Measurements from ENCODE around the gene CNTFR. TPM values are rescaled to one million over a fixed set of nuclear protein-coding genes. Genes with fewer than 3 reads are reported as not detected.

Gene CNTFR
- total RNA-seq, 2 experiments from 2014 or later = not detected

GRCh38 chr9:34630402-34631154, 41.1 kb upstream of the CNTFR start:
- no peak for DNase-seq (ENCODE audit: low spot score)
- no peak for TF ChIP-seq EZH2phosphoT487 (IDR thresholded peaks at IDR 0.05; ENCODE audit: borderline replicate concordance, low read depth, low read length)
- no peak for TF ChIP-seq CTCF (conservative IDR thresholded peaks at IDR 0.05; ENCODE audit: low read length)
- no peak overlapping the region for H3K4me3 ChIP-seq (ENCODE audit: low read depth, low read length, poor library complexity, severe bottlenecking)
- intact Hi-C loops (cut with micrococcal nuclease; ENCODE audit: unreplicated experiment) = no loop called here
- H2AFZ ChIP-seq (ENCODE audit: low read length) = no peak overlapping the region
- H3K36me3 ChIP-seq (ENCODE audit: insufficient read depth, low read length) = peaks cover 17% of the 10 kb centered on the region; the same call in 1 of the 2 replicates
- no peaks in the 10 kb centered on the region for H3K9me3 ChIP-seq (ENCODE audit: low read length)
- no peak overlapping the region for H3K27ac ChIP-seq (ENCODE audit: low read depth, low read length, poor library complexity, severe bottlenecking)
- no peak overlapping the region for H3K4me2 ChIP-seq (ENCODE audit: low read length)
- no TSS peak for BruUV-seq (replicated peaks)
- ChIA-PET CTCF (ENCODE audit: unreplicated experiment) (no interaction called here), POLR2A (interaction anchor here (0.9 kb wide), 1 partner anchor 17 kb away, joined by 3 read pairs; no protein-coding TSS in a partner anchor)
- H3K4me1 ChIP-seq (ENCODE audit: insufficient read depth, low read length, poor library complexity, severe bottlenecking) = peaks cover 8% of the 10 kb centered on the region
- peaks cover 3% of the 10 kb centered on the region; the same call in 1 of the 2 replicates for H3K79me2 ChIP-seq (ENCODE audit: insufficient read depth, low read depth, low read length)
- H3K9me2 ChIP-seq (ENCODE audit: insufficient read depth, low read length) = no peaks in the 10 kb centered on the region
- 0 out of 2 replicates have a peak, but pooled peaks cover 5% of the 10 kb centered on the region for H4K20me1 ChIP-seq (ENCODE audit: insufficient read depth, low read length)

- H3K4me3 ChIP-seq (ENCODE audit: low read depth, low read length, poor library complexity, severe bottlenecking) = no peak overlapping the region
- H3K4me1 ChIP-seq (ENCODE audit: insufficient read depth, low read length, poor library complexity, severe bottlenecking) = no peaks in the 10 kb centered on the region
- CTCF ChIA-PET (ENCODE audit: unreplicated experiment) = no interaction called here
- TF ChIP-seq EZH2phosphoT487 (IDR thresholded peaks at IDR 0.05; ENCODE audit: borderline replicate concordance, low read depth, low read length) (no peak), CTCF (conservative IDR thresholded peaks at IDR 0.05; ENCODE audit: low read length) (no peak)
- no peak for DNase-seq (ENCODE audit: low spot score)
- H2AFZ ChIP-seq (ENCODE audit: low read length) = no peak overlapping the region
- no TSS peak for BruUV-seq (replicated peaks)
- POLR2A ChIA-PET = interaction anchor here (1.2 kb wide), 1 partner anchor 17 kb away, joined by 3 read pairs; the partner anchor contains the start of gene GALT
- H4K20me1 ChIP-seq (ENCODE audit: insufficient read depth, low read length) = 0 out of 2 replicates have a peak, but pooled peaks cover 5% of the 10 kb centered on the region
- H3K9me3 ChIP-seq (ENCODE audit: low read length) = no peaks in the 10 kb centered on the region
- no peak overlapping the region for H3K27ac ChIP-seq (ENCODE audit: low read depth, low read length, poor library complexity, severe bottlenecking)
- H3K79me2 ChIP-seq (ENCODE audit: insufficient read depth, low read depth, low read length) = no peaks in the 10 kb centered on the region
- intact Hi-C loops (cut with micrococcal nuclease; ENCODE audit: unreplicated experiment) = no loop called here
- peaks cover 5% of the 10 kb centered on the region; the same call in 1 of the 2 replicates for H3K36me3 ChIP-seq (ENCODE audit: insufficient read depth, low read length)
- H3K9me2 ChIP-seq (ENCODE audit: insufficient read depth, low read length) = no peaks in the 10 kb centered on the region
- no peak overlapping the region for H3K4me2 ChIP-seq (ENCODE audit: low read length)
Measured at GRCh38 chr9:34629491-34629808, 39.9 kb upstream of the CNTFR start.

Measured in OCI-LY7 (cell line).